ENCODE data around the gene SMCO2. TPM values are rescaled to one million over a fixed set of nuclear protein-coding genes. Genes with fewer than 3 reads are reported as not detected.

SMCO2 gene
- total and polyA plus RNA-seq, 2 of the 13 experiments (the other 11 are each of a cell fraction or from before 2014, with no cell fraction given): 0.15 TPM; not detected in 1

GRCh38 chr12:27467641-27468040, 21.1 kb downstream of the SMCO2 start (continued):
- TF ChIP-seq AKNA (CRISPR knock-in tag; IDR thresholded peaks at IDR 0.05; ENCODE audit: borderline replicate concordance) (no peak), MLLT10 (CRISPR knock-in tag; IDR thresholded peaks at IDR 0.05) (no peak), SKI (IDR thresholded peaks at IDR 0.05; ENCODE audit: partially characterized antibody) (no peak), ZNF780A (CRISPR knock-in tag; IDR thresholded peaks at IDR 0.05) (no peak), ZNF704 (CRISPR knock-in tag; IDR thresholded peaks at IDR 0.05; ENCODE audit: borderline replicate concordance) (no peak), ETV6 (CRISPR knock-in tag; conservative IDR thresholded peaks at IDR 0.05) (no peak), FOSL1 (CRISPR knock-in tag; IDR thresholded peaks at IDR 0.05; ENCODE audit: borderline replicate concordance) (no peak)

- no peak for DNase-seq (ENCODE audit: low spot score)
- Histone ChIP-seq H3K36me3 (replicated peaks in 1 of 2; ENCODE audit: control insufficient read depth in 1 of 2, insufficient read depth in 2 of 2, low read length in 2 of 2) (no peaks in the 10 kb centered on the region), H3K27ac (ENCODE audit: extremely low read length, insufficient read depth, low read length) (no peak overlapping the region), H3K4me2 (ENCODE audit: low read depth, low read length) (no peak overlapping the region), H3K4me1 (ENCODE audit: insufficient read depth, low read length) (no peaks in the 10 kb centered on the region), H2AFZ (ENCODE audit: low read length) (no peak overlapping the region), H3K9ac (ENCODE audit: insufficient read depth, low read depth, low read length) (no peak overlapping the region), H3K9me3 (ENCODE audit: low read length) (no peaks in the 10 kb centered on the region), H4K20me1 (ENCODE audit: insufficient read depth, low read length) (no peaks in the 10 kb centered on the region), H3K4me3 (replicated peaks in 1 of 3; ENCODE audit: insufficient read depth in 1 of 3, low read depth in 2 of 3, low read length in 3 of 3) (no peak overlapping the region), H3K79me2 (ENCODE audit: insufficient read depth, low read length) (no peaks in the 10 kb centered on the region), H3K27me3 (ENCODE audit: control insufficient read depth in 1 of 2, insufficient read depth in 2 of 2, low read length in 2 of 2) (no peaks in the 10 kb centered on the region; a peak in 1 of 5 replicates)
- intact Hi-C loops (cut with micrococcal nuclease; ENCODE audit: unreplicated experiment) (no loop called here), in situ Hi-C loops (cut with HindIII; ENCODE audit: extremely low pct_ligation_motif_present, low pct_unique_long_range_greater_than_20kb) (no loop called here)
- BruUV-seq (replicated peaks): no TSS peak
- no peak for FAIRE-seq
- ATAC-seq: no peak
- 6% methylated on average over 2 of the region's 2 CpGs for WGBS (ENCODE audit: low lambda C conversion rate)
- CTCF ChIA-PET (ENCODE audit: low intra/inter-chr PET ratio, low total read pairs): no interaction called here
- POLR2A ChIA-PET: no interaction called here
- TF ChIP-seq MAX (IDR thresholded peaks at IDR 0.05) (no peak), TRIM24 (CRISPR knock-in tag; IDR thresholded peaks at IDR 0.05) (no peak), MBD4 (IDR thresholded peaks at IDR 0.05; ENCODE audit: borderline replicate concordance, low read length) (no peak), KDM2A (CRISPR knock-in tag; IDR thresholded peaks at IDR 0.05; ENCODE audit: borderline replicate concordance, low read depth) (no peak), SIX1 (CRISPR knock-in tag; IDR thresholded peaks at IDR 0.05; ENCODE audit: borderline replicate concordance) (no peak), CBX5 (CRISPR knock-in tag; IDR thresholded peaks at IDR 0.05; ENCODE audit: borderline replicate concordance) (no peak), CHD4 (IDR thresholded peaks at IDR 0.05; ENCODE audit: borderline replicate concordance, low read length) (no peak), KDM1A (CRISPR knock-in tag; IDR thresholded peaks at IDR 0.05) (no peak), TERF1 (CRISPR knock-in tag; IDR thresholded peaks at IDR 0.05) (no peak)
Observed at GRCh38 chr12:27468241-27468640, 21.7 kb downstream of the SMCO2 start.

Measured in HepG2 (cell line).